Nephron progenitor cell (in vitro differentiated cells): ENCODE data around the gene PSMG2.

Experiments used
- DNase-seq: peaks from one replicate; pipeline ENCODE4 v3.0.0; 2021
- H3K27ac Mint-ChIP-seq: 2 replicates; pipeline ENCODE4 v1.8.0; 2021; ENCODE audit warnings: mild to moderate bottlenecking, moderate library complexity, mixed read lengths
- H3K27me3 Mint-ChIP-seq: 2 replicates; pipeline ENCODE4 v1.8.0; 2021; ENCODE audit warnings: mild to moderate bottlenecking, low read depth, mixed read lengths; ENCODE audit not compliant: poor library complexity
- H3K36me3 Mint-ChIP-seq: 2 replicates; pipeline ENCODE4 v1.8.0; 2021; ENCODE audit warnings: low read depth, mixed read lengths
- H3K4me1 Mint-ChIP-seq: 2 replicates; pipeline ENCODE4 v1.8.0; 2021; ENCODE audit warnings: mixed read lengths
- H3K4me3 Mint-ChIP-seq: 2 replicates; pipeline ENCODE4 v1.8.0; 2021; ENCODE audit warnings: mild to moderate bottlenecking, moderate library complexity, mixed read lengths
- H3K9me3 Mint-ChIP-seq: 2 replicates; pipeline ENCODE4 v1.8.0; 2021; ENCODE audit warnings: mild to moderate bottlenecking, moderate library complexity, mixed read lengths
- TF ChIP-seq, protein P1 (sequence below): fragments of 200-600 bp; sonication (generic); IDR thresholded peaks from 2 replicates; pipeline ENCODE4 v1.5.0; 2021; ENCODE audit warnings: antibody characterized with exemption

PSMG2 gene

GRCh38 chr18:12703664-12704063 is 822 bp downstream of the PSMG2 start:
- peaks cover 3% of the 10 kb centered on the region for H3K27me3 Mint-ChIP-seq
- TF ChIP-seq, protein P1, sequence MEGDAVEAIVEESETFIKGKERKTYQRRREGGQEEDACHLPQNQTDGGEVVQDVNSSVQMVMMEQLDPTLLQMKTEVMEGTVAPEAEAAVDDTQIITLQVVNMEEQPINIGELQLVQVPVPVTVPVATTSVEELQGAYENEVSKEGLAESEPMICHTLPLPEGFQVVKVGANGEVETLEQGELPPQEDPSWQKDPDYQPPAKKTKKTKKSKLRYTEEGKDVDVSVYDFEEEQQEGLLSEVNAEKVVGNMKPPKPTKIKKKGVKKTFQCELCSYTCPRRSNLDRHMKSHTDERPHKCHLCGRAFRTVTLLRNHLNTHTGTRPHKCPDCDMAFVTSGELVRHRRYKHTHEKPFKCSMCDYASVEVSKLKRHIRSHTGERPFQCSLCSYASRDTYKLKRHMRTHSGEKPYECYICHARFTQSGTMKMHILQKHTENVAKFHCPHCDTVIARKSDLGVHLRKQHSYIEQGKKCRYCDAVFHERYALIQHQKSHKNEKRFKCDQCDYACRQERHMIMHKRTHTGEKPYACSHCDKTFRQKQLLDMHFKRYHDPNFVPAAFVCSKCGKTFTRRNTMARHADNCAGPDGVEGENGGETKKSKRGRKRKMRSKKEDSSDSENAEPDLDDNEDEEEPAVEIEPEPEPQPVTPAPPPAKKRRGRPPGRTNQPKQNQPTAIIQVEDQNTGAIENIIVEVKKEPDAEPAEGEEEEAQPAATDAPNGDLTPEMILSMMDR, result no peak
- H3K27ac Mint-ChIP-seq, result peak overlapping the region; percentile 1
- H3K9me3 Mint-ChIP-seq, result no peaks in the 10 kb centered on the region
- no peak for DNase-seq
- peaks cover 41% of the 10 kb centered on the region for H3K4me1 Mint-ChIP-seq
- peaks cover 38% of the 10 kb centered on the region for H3K36me3 Mint-ChIP-seq
- H3K4me3 Mint-ChIP-seq, result peak overlapping the region; percentile 99

DNA sequence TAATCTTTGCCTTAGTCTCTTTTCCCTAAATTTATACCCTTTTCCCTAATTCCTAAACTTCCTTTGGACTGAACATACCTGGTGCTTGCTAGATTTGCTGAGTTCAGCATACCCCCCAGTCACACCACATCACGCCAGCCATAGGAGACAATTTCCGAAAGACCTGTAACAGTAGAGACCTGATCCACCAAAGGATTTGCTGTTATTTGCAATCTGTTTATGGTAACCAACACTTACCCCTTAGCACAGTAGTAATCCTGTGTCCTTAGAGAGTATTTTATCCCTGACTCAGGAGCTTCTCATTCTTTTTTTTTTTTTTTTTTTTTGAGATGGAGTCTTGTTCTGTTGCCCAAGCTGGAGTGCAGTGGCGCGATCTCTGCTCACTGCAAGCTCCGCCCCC is 8.6 kb downstream of the PSMG2 start:
- no peak overlapping the region for H3K27ac Mint-ChIP-seq
- peaks cover 4% of the 10 kb centered on the region for H3K27me3 Mint-ChIP-seq
- peaks cover 47% of the 10 kb centered on the region for H3K36me3 Mint-ChIP-seq
- TF ChIP-seq, protein P1, result no peak
- DNase-seq, result no peak
- H3K4me1 Mint-ChIP-seq, result no peaks in the 10 kb centered on the region
- H3K9me3 Mint-ChIP-seq, result no peaks in the 10 kb centered on the region
- no peak overlapping the region for H3K4me3 Mint-ChIP-seq

DNA sequence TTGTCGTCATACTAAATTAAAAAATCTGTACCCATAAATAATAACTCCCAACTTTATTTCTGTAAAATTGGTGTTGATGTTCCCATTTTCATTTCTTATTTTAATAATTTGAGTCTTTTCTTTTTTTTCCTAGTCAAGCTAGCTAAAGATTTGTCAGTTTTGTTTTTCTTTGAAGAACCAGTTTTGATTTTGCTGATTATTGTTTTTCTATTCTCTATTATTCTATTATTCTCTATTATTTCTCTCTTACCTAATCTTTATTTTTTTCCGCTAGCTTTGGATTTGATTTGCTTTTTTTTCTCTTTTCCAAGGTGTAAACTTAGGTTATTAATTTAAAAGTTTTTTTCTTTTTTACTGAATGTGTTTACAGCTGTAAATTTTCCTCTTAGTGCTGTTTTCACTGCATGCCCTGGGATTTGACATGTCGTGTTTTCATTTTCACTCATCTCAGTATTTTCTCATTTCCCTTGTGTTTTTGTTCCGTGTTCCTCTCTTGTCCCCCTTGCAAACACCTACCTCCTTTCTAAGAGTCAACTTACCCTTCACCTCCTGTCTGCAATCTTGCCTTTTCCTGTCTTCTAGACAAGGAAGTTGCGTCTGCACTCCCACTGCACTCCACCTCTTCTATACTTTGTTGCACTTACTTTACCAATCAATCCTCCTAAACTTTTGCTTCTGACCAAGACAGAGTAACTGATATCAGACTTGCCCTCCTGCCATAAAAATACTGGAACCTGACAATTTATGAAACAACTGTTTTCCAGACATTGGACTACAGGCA is 18.8 kb downstream of the PSMG2 start:
- Mint-ChIP-seq H3K27me3 (peaks cover 6% of the 10 kb centered on the region), H3K9me3 (no peaks in the 10 kb centered on the region), H3K27ac (peak overlapping the region; percentile 49), H3K36me3 (peaks cover 44% of the 10 kb centered on the region), H3K4me3 (no peak overlapping the region), H3K4me1 (no peaks in the 10 kb centered on the region)
- DNase-seq, result no peak
- TF ChIP-seq, protein P1, result no peak

GRCh38 chr18:12722731-12723130 is 19.9 kb downstream of the PSMG2 start:
- TF ChIP-seq, protein P1, result no peak
- Mint-ChIP-seq H3K27me3 (peaks cover 6% of the 10 kb centered on the region), H3K36me3 (peaks cover 46% of the 10 kb centered on the region), H3K27ac (no peak overlapping the region), H3K9me3 (no peaks in the 10 kb centered on the region), H3K4me3 (no peak overlapping the region), H3K4me1 (no peaks in the 10 kb centered on the region)
- DNase-seq, result no peak

DNA sequence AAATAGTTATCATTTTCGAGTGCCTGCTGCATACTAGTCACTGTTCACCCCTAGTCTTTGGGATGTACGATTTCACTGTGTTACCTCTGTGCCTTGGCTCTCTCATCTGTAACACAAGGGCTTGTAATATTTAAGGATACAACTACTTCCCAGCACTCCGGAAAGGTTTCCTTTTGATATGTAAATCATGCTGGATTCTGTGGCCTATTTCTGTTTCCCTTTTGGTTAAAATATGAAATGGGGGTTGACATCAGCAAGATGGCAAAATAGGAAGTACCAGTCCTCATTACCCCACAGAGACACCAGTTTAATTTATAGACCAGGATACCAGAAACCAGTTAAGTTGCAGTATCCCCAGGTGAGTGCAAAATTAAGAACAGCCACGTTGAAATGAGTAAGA is 23.5 kb downstream of the PSMG2 start:
- TF ChIP-seq, protein P1, result no peak
- Mint-ChIP-seq H3K27ac (no peak overlapping the region), H3K27me3 (peaks cover 3% of the 10 kb centered on the region), H3K36me3 (peaks cover 42% of the 10 kb centered on the region), H3K4me3 (no peak overlapping the region), H3K4me1 (no peaks in the 10 kb centered on the region), H3K9me3 (peaks cover 28% of the 10 kb centered on the region)
- DNase-seq, result no peak
